Midbrain (tissue), 1 donor: Measurements from ENCODE around the gene ARRDC4.

Experiments
- DNase-seq: peaks from one replicate; lab custom pipeline; 2025; lab: John Stamatoyannopoulos, UW

The ARRDC4 gene

GRCh38 chr15:97960364-97961066 lies at the start of gene ARRDC4:
ARRDC4 (plus strand) TSS chr15:97960703; CDS start chr15:97960862, 159 bp downstream.
- peak; percentile 100 for DNase-seq

GRCh38 chr15:97914711-97915110 lies 45.8 kb upstream of the ARRDC4 start:
- no peak for DNase-seq

- no peak for DNase-seq
Measured at GRCh38 chr15:97915261-97915660, 45.2 kb upstream of the ARRDC4 start.

GRCh38 chr15:97921296-97921865 lies 39.1 kb upstream of the ARRDC4 start:
- no peak for DNase-seq

- DNase-seq = no peak
Measured at GRCh38 chr15:97929456-97930229, 30.9 kb upstream of the ARRDC4 start.

- no peak for DNase-seq
Measured at GRCh38 chr15:97930230-97930629, 30.3 kb upstream of the ARRDC4 start.

GRCh38 chr15:97931314-97931713 lies 29.2 kb upstream of the ARRDC4 start:
- no peak for DNase-seq

- DNase-seq = no peak
Measured at GRCh38 chr15:97933589-97933988, 26.9 kb upstream of the ARRDC4 start.

- DNase-seq = no peak
Measured at GRCh38 chr15:97940993-97941392, 19.5 kb upstream of the ARRDC4 start.

GRCh38 chr15:97941572-97941971 lies 18.9 kb upstream of the ARRDC4 start:
- DNase-seq = no peak

- DNase-seq = no peak
Measured at GRCh38 chr15:97944724-97945123, 15.8 kb upstream of the ARRDC4 start.

- DNase-seq = no peak
Measured at GRCh38 chr15:97947465-97948260, 12.8 kb upstream of the ARRDC4 start.

- DNase-seq = no peak
Measured at GRCh38 chr15:97953254-97953653, 7.2 kb upstream of the ARRDC4 start.

- no peak for DNase-seq
Measured at GRCh38 chr15:97953748-97954147, 6.8 kb upstream of the ARRDC4 start.

- no peak for DNase-seq
Measured at GRCh38 chr15:97955035-97955434, 5.5 kb upstream of the ARRDC4 start.

- DNase-seq = no peak
Measured at GRCh38 chr15:97955529-97955928, 5.0 kb upstream of the ARRDC4 start.

- no peak for DNase-seq
Measured at GRCh38 chr15:97959724-97960363, 659 bp upstream of the ARRDC4 start.

- peak; percentile 13 for DNase-seq
Measured at GRCh38 chr15:97961067-97961954, 808 bp downstream of the ARRDC4 start.

- DNase-seq = no peak
Measured at GRCh38 chr15:97962263-97962662, 1.8 kb downstream of the ARRDC4 start.

GRCh38 chr15:97963779-97964178 lies 3.3 kb downstream of the ARRDC4 start:
- DNase-seq = no peak

GRCh38 chr15:97966246-97966645 lies 5.7 kb downstream of the ARRDC4 start:
- DNase-seq = no peak
